HUDEP-2 (cell line): Measurements from ENCODE around the gene YIPF2.
A peak's percentile ranks its signal among the peaks of the same experiment; 100 is the strongest.
"Not testable (repeated sequence)": the region's sequence is repeated elsewhere in the genome, so short reads cannot be mapped to it uniquely, and the experiment has no call there.

ENCODE experiments used
- DNase-seq, 76 experiments: peaks; one replicate each; lab custom pipeline; 2025; ENCODE audit not compliant: unreplicated experiment in 76 of 76; lab: John Stamatoyannopoulos, UW

The YIPF2 gene

GRCh38 chr19:10881403-10882107 is 46.9 kb downstream of the YIPF2 start:
- no peak for DNase-seq

DNA sequence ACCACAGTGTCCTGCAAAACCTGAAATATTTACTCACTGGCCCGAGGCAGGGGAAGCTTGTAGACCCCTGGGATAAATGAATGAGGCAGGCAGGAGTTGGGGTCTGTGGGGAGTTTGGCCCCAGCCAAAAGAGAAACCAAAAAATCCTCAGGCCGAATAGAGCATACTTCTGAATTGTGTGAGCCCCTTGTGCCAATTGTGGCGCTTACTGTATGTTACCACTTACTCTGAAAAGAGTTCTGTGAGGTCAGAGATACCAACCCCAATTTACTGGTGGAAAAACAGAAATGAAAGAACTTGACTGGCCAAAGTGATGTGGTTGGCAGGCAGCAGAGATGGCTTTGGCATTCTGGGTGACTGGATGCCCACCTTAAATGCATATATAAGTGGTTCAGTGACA is 50.2 kb downstream of the YIPF2 start:
- DNase-seq: no peak

DNA sequence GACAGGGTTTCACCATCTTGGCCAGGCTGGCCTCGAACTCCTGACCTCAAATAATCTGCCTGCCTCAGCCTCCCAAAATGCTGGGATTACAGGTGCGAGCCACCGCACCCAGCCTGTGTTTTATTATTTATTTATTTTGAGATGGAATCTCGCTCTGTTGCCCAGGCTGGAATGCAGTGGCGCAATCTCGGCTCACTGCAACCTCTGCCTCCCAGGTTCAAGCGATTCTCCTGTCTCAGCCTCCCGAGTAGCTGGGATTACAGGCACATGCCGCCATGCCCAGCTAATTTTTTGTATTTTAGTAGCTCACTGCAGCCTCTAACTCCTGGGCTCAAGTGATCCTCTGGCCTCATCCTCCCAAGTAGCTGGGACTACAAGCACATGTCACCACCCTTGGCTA is 50.8 kb downstream of the YIPF2 start:
- not testable (repeated sequence) for DNase-seq

DNA sequence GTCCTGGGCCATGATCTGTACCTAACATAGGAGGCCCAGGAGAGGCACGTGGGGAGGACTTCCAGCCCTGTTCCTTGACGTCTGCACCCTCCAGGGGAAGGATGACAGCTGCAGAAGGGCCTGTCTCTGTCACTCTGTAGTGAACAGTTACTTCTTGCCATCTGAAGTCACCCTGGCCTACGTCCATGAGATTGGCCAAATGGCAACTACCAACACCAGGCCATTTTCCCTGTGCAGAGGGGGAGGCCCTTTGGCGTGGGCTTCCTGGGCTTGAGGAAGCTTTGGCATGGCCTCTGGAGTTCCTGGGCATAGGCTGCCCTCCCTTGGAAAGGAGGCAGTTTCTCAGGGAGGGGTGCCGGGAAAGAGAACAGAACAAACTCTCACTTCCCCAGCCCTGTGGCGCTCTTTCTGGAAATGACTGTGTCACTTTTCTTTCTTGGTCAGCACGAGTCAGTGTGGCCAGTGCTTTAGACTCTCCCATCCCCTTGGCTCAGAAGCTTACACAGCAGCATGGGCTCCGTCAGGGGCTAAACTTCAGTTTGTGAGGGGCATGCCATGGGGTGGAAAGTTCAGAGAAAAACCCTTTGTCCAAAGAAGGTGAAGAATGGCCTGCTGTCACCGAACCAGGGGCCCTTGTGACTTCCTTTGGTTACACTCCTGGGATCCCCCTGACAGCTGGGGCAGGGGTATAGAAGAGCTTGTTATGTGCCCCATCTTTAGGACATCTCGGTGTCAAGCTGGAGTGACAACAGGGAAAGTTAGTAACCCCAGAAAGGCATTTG is 51.8 kb downstream of the YIPF2 start:
- DNase-seq: no peak

GRCh38 chr19:10874024-10874423 is 54.4 kb downstream of the YIPF2 start:
- no peak for DNase-seq

DNA sequence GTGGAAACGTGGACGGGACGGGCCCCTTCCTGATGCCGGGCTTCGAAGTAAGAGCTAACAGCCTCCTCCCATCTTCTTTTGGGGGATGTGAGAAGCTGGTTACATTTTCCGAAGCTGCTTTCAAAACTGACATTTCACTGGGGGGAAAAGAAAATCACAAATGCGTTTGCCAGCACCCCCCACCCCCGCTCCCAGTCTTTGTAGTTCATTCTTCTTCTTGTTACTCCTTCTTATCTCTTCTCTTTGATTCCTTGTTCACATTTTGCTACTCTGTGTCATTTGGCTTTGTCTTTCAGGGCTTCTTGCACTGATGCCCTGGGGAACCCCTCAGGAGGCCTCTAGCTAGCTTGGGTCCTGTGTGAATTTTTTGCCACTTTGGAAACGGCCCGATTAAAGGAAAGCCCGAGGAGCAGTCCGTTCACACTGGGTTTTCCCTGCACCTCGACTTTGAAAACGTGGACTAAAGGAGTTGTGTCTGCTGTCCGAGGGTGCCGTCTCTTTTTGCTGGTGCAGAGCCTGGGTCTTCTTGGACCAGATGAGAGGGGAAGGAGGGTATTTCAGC is 55.8 kb downstream of the YIPF2 start:
- DNase-seq: peak in 6 of 76 experiments; percentile 6 to 39 (median 24)
